HepG2 (cell line): ENCODE data around the gene UBE2M. TPM values are rescaled to one million over a fixed set of nuclear protein-coding genes. Genes with fewer than 3 reads are reported as not detected.

ENCODE experiments used
- ARNT ChIP-seq: fragments of 450-650 bp; IDR thresholded peaks from 2 replicates; pipeline ENCODE4 v1.6.1; 2017
- DR1 ChIP-seq: sonication (generic); formaldehyde crosslinking; IDR thresholded peaks from 2 replicates; pipeline ENCODE4 v1.8.0; 2021; ENCODE audit warnings: mild to moderate bottlenecking, missing genetic modification reagents, inconsistent platforms
- EEA1 ChIP-seq: sonication (generic); formaldehyde crosslinking; IDR thresholded peaks from 2 replicates; pipeline ENCODE4 v1.5.1; 2020; ENCODE audit warnings: mild to moderate bottlenecking, missing genetic modification reagents, borderline replicate concordance
- HDAC6 ChIP-seq: fragments of 200-600 bp; sonication (generic); IDR thresholded peaks from 2 replicates; pipeline ENCODE4 v1.7.0; 2017; ENCODE audit warnings: mild to moderate bottlenecking, antibody characterized with exemption, low read length, low read depth
- KAT2B ChIP-seq: fragments of 150-350 bp; IDR thresholded peaks from 2 replicates; pipeline ENCODE4 v1.6.1; 2014; ENCODE audit warnings: low read depth, low read length, borderline replicate concordance
- KDM4B ChIP-seq: sonication (generic); formaldehyde crosslinking; IDR thresholded peaks from 2 replicates; pipeline ENCODE4 v1.4.0; 2020; ENCODE audit warnings: missing genetic modification reagents
- KDM5B ChIP-seq: sonication (generic); formaldehyde crosslinking; IDR thresholded peaks from 2 replicates; pipeline ENCODE4 v1.4.0; 2020; ENCODE audit warnings: missing genetic modification reagents, mild to moderate bottlenecking, borderline replicate concordance
- KMT2A ChIP-seq: sonication (generic); formaldehyde crosslinking; IDR thresholded peaks from 2 replicates; pipeline ENCODE4 v1.4.0; 2020; ENCODE audit warnings: missing genetic modification reagents
- MZF1 ChIP-seq: sonication (generic); formaldehyde crosslinking; IDR thresholded peaks from 2 replicates; pipeline ENCODE4 v1.8.1; 2023; ENCODE audit warnings: mild to moderate bottlenecking, missing genetic modification reagents, borderline replicate concordance
- PAF1 ChIP-seq: IDR thresholded peaks from 2 replicates; pipeline ENCODE4 v1.6.1; 2016; ENCODE audit warnings: missing genetic modification reagents, missing compliant biosample characterization
- SATB2 ChIP-seq: sonication (generic); formaldehyde crosslinking; IDR thresholded peaks from 2 replicates; pipeline ENCODE4 v1.5.0; 2020; ENCODE audit warnings: missing genetic modification reagents
- SCMH1 ChIP-seq: sonication (generic); formaldehyde crosslinking; IDR thresholded peaks from 2 replicates; pipeline ENCODE4 v1.9.0; 2021; ENCODE audit warnings: missing genetic modification reagents, mild to moderate bottlenecking, borderline replicate concordance
- SMAD9 ChIP-seq: sonication (generic); formaldehyde crosslinking; IDR thresholded peaks from 2 replicates; pipeline ENCODE4 v1.5.1; 2020; ENCODE audit warnings: mild to moderate bottlenecking, missing genetic modification reagents
- SNAI1 ChIP-seq: sonication (generic); formaldehyde crosslinking; IDR thresholded peaks from 2 replicates; pipeline ENCODE4 v1.5.0; 2020; ENCODE audit warnings: mild to moderate bottlenecking, missing genetic modification reagents, borderline replicate concordance
- TCF12 ChIP-seq, 2 experiments: fragments of 450-650 bp in 1 of 2; sonication (generic) in 1 of 2; formaldehyde crosslinking in 1 of 2; IDR thresholded peaks; 2 replicates each; pipeline versions ENCODE4 v1.6.1 to v1.8.0; 2017 to 2022; ENCODE audit warnings: antibody characterized with exemption in 1 of 2, mild to moderate bottlenecking in 1 of 2, missing genetic modification reagents in 1 of 2, moderate library complexity in 1 of 2
- THAP11 ChIP-seq: IDR thresholded peaks from 2 replicates; pipeline ENCODE4 v1.6.1; 2016; ENCODE audit warnings: missing biosample characterization, missing genetic modification reagents
- ZNF101 ChIP-seq: sonication (generic); formaldehyde crosslinking; IDR thresholded peaks from 2 replicates; pipeline ENCODE4 v1.4.0; 2020; ENCODE audit warnings: mild to moderate bottlenecking, low read depth, missing genetic modification reagents, borderline replicate concordance
- ZNF354B ChIP-seq: sonication (generic); formaldehyde crosslinking; IDR thresholded peaks from 2 replicates; pipeline ENCODE4 v1.8.0; 2022; ENCODE audit warnings: mild to moderate bottlenecking, missing genetic modification reagents
- ZNF382 ChIP-seq: sonication (generic); formaldehyde crosslinking; IDR thresholded peaks from 2 replicates; pipeline ENCODE4 v1.5.0; 2020; ENCODE audit warnings: missing genetic modification reagents, mild to moderate bottlenecking, borderline replicate concordance
- ZNF775 ChIP-seq: sonication (generic); formaldehyde crosslinking; IDR thresholded peaks from 2 replicates; pipeline ENCODE4 v1.4.0; 2020; ENCODE audit warnings: missing genetic modification reagents, mild to moderate bottlenecking, moderate library complexity, borderline replicate concordance
- polyA plus RNA-seq, 8 experiments: library from polyadenylated mRNA; depleted of rRNA in 3 of 8; stranded (reverse) in 7 of 8; unstranded in 1 of 8; fragments of >200 nt; fragmentation: Illumina TruSeq in 4 of 8; extraction: Trizol in 4 of 8; gene quantifications; 2 replicates each; pipeline versions ENCODE4 v1.2.1 to v1.2.3, GENCODE V29; 2011 to 2016; ENCODE audit warnings: low read depth in 4 of 8, missing spikeins in 1 of 8, mixed read lengths in 1 of 8; ENCODE audit not compliant: insufficient read depth in 1 of 8
- total RNA-seq, 5 experiments: library from RNA; depleted of rRNA; stranded (reverse); fragments of >200 nt; fragmentation: Illumina TruSeq; extraction: Trizol; gene quantifications; 2 replicates each; pipeline ENCODE4 v1.2.3, GENCODE V29; 2016; ENCODE audit warnings: low read depth in 1 of 5
- TF ChIP-seq, protein P1 (sequence below): IDR thresholded peaks from 2 replicates; pipeline ENCODE4 v1.6.1; 2012; ENCODE audit warnings: low read depth, low read length, improper control_type of control experiment
- TF ChIP-seq, protein P2 (sequence below): sonication (generic); formaldehyde crosslinking; IDR thresholded peaks from 2 replicates; pipeline ENCODE4 v1.9.0; 2022; ENCODE audit warnings: missing genetic modification reagents, mild to moderate bottlenecking, borderline replicate concordance
- TF ChIP-seq, protein P3 (sequence below): sonication (generic); formaldehyde crosslinking; IDR thresholded peaks from 2 replicates; pipeline ENCODE4 v1.5.1; 2020; ENCODE audit warnings: missing genetic modification reagents, mild to moderate bottlenecking, borderline replicate concordance
- TF ChIP-seq, protein P4 (sequence below): sonication (generic); formaldehyde crosslinking; IDR thresholded peaks from 2 replicates; pipeline ENCODE4 v1.4.0; 2020; ENCODE audit warnings: low read depth, mild to moderate bottlenecking, missing genetic modification reagents

UBE2M gene
- total and polyA plus RNA-seq, 2 of the 13 experiments (the other 11 are each of a cell fraction or from before 2014, with no cell fraction given), result 36.2 to 50.3 TPM

DNA sequence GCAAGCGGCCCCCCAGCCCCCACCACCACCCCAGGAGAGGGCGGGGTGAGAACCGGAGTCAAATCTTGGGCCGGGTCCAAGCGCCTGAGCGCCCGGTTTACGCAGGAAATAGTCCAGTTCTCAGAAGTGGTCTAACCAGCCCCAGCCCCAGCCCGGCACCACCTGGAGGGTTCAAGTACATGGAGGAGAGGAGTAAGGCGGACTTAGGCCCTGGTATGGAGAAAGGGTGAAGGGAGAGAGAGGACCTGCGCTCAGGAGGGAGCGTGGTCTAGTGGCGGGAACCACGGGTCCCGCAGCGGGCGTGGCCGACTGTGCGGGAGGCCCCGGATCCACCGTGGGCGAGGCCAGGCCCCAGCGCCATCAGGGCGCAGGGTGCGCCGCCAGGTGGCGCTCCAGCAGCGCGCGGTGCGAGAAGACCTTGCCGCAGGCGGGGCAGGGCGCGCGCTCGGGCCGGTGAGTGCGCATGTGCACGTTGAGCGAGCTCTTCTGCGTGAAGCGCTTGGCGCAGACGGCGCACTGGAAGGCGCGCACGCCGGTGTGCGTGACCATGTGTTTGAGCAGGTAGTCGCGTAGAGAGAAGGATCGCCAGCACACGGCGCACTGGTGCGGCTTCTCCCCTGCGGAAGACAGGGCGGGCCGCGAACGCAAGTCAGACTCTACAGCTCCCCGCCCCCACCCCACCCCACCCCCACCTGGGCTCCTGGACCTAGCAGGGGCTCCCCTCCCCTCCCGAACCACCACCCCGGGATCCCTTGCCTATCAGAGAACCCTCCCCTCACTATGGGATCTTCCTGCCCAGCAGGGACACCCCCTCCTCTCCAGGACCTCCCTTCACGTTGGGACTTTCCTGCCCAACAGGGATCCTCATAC, 44.5 kb downstream of the UBE2M start (continued):
- TF ChIP-seq SNAI1 (no peak), DR1 (CRISPR knock-in tag) (peak; percentile 29; the same call in 1 of the 2 replicates), EEA1 (CRISPR knock-in tag) (peak; percentile 79; the same call in 1 of the 2 replicates), KDM5B (CRISPR knock-in tag) (peak; percentile 67; the same call in 1 of the 2 replicates), KMT2A (CRISPR knock-in tag) (no peak), KDM4B (CRISPR knock-in tag) (no peak), ZNF354B (CRISPR knock-in tag) (no peak), ZNF382 (no peak), SCMH1 (CRISPR knock-in tag) (no peak), MZF1 (CRISPR knock-in tag) (no peak), THAP11 (CRISPR knock-in tag) (peak; percentile 90), TCF12 (IDR thresholded peaks at IDR 0.05) (no peak), TCF12 (CRISPR knock-in tag; IDR thresholded peaks at IDR 0.05) (peak; percentile 88; the same call in 1 of the 2 replicates), KAT2B (no peak), ZNF775 (CRISPR knock-in tag) (no peak), ZNF101 (CRISPR knock-in tag) (no peak), HDAC6 (no peak), ARNT (no peak), PAF1 (CRISPR knock-in tag) (no peak), SMAD9 (CRISPR knock-in tag) (no peak), SATB2 (CRISPR knock-in tag) (no peak)
- TF ChIP-seq, protein P1, sequence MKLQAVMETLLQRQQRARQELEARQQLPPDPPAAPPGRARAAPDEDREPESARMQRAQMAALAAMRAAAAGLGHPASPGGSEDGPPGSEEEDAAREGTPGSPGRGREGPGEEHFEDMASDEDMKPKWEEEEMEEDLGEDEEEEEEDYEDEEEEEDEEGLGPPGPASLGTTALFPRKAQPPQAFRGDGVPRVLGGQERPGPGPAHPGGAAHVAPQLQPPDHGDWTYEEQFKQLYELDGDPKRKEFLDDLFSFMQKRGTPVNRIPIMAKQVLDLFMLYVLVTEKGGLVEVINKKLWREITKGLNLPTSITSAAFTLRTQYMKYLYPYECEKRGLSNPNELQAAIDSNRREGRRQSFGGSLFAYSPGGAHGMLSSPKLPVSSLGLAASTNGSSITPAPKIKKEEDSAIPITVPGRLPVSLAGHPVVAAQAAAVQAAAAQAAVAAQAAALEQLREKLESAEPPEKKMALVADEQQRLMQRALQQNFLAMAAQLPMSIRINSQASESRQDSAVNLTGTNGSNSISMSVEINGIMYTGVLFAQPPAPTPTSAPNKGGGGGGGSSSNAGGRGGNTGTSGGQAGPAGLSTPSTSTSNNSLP, result no peak
- TF ChIP-seq, protein P2, sequence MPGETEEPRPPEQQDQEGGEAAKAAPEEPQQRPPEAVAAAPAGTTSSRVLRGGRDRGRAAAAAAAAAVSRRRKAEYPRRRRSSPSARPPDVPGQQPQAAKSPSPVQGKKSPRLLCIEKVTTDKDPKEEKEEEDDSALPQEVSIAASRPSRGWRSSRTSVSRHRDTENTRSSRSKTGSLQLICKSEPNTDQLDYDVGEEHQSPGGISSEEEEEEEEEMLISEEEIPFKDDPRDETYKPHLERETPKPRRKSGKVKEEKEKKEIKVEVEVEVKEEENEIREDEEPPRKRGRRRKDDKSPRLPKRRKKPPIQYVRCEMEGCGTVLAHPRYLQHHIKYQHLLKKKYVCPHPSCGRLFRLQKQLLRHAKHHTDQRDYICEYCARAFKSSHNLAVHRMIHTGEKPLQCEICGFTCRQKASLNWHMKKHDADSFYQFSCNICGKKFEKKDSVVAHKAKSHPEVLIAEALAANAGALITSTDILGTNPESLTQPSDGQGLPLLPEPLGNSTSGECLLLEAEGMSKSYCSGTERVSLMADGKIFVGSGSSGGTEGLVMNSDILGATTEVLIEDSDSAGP (CRISPR knock-in tag), result peak; percentile 89
- TF ChIP-seq, protein P3, sequence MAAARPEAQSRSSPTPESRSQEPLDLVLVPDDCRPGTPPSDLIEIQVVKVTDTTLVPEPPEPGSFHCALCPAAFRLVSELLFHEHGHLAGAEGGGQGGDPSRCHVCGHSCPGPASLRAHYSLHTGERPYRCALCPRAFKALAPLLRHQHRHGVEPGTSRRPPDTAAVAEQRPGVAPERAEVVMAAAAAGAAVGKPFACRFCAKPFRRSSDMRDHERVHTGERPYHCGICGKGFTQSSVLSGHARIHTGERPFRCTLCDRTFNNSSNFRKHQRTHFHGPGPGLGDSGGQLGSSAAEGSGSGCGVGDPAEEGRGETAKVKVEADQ (CRISPR knock-in tag), result peak; percentile 88
- TF ChIP-seq, protein P4, sequence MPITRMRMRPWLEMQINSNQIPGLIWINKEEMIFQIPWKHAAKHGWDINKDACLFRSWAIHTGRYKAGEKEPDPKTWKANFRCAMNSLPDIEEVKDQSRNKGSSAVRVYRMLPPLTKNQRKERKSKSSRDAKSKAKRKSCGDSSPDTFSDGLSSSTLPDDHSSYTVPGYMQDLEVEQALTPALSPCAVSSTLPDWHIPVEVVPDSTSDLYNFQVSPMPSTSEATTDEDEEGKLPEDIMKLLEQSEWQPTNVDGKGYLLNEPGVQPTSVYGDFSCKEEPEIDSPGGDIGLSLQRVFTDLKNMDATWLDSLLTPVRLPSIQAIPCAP (CRISPR knock-in tag), result no peak
